HT-29 (cell line): Measurements from ENCODE around the gene VAMP8. TPM values are rescaled to one million over a fixed set of nuclear protein-coding genes. Genes with fewer than 3 reads are reported as not detected.
"Not testable (repeated sequence)": the region's sequence is repeated elsewhere in the genome, so short reads cannot be mapped to it uniquely, and the experiment has no call there.

ENCODE experiments used
- DNase-seq: peaks from one replicate; pipeline ENCODE4 v3.0.0-alpha.2; 2015; ENCODE audit warnings: low spot score
- total RNA-seq: library from RNA; depleted of rRNA; stranded (reverse); fragments of >200 nt; shearing (Covaris generic); gene quantifications from 2 replicates; pipeline ENCODE4 v1.2.3, GENCODE V29; 2014; rRNA removed

VAMP8 gene
- total RNA-seq, result 92.3 and 93.1 TPM in 2 replicates

- peak; percentile 82 for DNase-seq
These were observed at the start of gene VAMP8 for GRCh38 chr2:85577386-85578242. VAMP8 (plus strand) TSS chr2:85577586; CDS start chr2:85577647, 61 bp downstream.

DNA sequence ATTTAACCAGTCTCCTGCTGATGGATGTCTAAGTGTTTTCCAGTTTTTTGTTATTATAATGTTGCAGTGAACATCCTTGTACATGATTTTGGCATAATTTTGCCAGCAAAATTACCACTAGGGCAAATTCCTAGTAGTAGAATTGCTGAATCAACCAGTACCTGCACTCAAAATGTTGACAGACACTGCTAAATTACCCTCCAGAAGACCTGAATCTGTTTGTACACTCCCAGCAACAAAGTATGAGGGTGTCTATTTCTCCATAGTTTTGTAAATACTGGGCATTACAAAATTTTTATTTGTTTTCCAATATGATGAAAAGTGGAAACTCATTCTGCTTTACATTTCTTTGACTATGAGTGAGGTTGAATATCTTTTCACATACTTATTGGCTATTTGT is 49.6 kb upstream of the VAMP8 start:
- DNase-seq, result no peak

- no peak for DNase-seq
These were observed 49.0 kb upstream of the VAMP8 start for GRCh38 chr2:85528355-85528754.

DNA sequence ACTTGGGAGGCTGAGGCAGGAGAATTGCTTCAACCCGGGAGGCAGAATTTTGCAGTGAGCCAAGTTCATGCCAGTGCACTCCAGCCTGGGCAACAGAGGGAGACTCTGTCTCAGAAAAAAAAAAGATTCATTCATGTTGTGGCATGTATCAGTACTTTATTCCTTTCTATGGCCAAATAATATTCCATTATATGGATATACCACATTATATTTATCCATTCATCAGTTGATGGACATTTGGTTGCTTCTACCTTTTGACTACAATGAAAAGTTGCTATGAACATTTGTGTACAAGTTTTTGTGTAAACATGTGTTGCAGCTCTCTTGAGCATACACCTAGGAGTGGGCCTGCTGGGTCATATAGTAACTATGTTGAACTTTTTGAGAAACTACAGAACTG is 47.6 kb upstream of the VAMP8 start:
- no peak for DNase-seq

GRCh38 chr2:85531589-85531988 is 45.8 kb upstream of the VAMP8 start:
- no peak for DNase-seq

- DNase-seq, result no peak
These were observed 43.3 kb upstream of the VAMP8 start for GRCh38 chr2:85534099-85534498.

DNA sequence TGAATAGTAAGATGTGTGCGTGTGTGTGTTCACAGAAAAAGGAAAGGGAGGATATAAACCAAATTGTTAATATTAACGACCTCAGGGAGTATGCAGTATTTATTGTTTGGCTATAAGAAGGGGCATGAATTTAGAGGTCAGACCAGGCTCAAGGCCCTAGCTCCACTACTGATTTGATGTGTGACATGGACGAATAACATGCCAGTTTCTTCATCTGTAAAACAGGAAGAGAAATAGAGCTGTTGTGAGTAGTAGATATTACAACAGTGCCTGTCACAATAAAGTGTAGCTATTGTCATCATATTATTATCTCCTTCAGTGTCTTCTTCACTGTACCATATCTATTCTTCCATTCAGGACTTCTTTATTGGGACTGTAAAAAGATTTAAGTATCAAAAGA is 42.5 kb upstream of the VAMP8 start:
- DNase-seq, result no peak

GRCh38 chr2:85536479-85536878 is 40.9 kb upstream of the VAMP8 start:
- peak; percentile 63 for DNase-seq

DNA sequence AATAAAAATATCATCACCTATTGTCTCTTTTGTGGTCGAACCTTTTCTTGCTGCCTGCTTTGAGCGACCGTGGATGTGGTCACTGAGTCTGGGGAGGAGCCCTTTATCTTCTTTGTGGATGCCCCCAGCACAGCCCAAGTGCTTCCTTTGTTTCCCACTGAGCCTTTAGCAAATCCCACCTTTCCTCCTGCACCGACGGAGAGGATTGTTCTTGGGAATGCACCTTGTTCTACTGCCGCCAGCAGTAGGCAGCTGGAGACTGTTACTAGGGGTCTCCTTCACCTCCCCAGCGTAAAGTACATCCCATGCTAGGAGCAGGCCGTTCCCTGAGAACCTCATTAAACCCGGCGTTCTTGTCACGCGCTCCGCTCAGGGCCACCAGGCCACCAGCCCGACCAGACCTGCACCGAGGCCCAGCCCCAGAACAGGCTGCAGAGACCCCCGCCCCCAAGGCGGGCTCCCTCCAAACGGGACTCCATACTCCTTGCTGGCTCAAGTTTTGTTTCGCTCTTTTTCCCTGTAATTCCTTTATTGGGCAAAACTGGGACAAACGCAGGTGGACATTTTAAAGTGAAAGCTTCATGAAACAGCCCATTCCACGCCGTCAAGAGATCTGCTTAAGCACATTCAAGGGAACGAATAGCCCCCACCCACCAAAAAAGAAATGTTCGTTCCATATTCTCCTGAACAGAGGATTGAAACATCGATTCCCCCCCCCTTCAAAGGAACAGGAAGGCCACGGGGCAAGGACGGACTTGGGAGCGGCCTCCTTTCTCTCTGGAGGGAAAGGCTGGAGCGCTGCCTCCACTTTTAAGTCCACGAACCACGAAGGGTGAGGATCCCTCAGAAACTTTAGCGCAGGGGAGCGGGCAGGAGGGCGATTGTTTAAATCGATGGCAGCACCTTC is 39.5 kb upstream of the VAMP8 start:
- peak; percentile 70 for DNase-seq

- DNase-seq, result peak; percentile 92
These were observed 38.7 kb upstream of the VAMP8 start, which contains the start of gene MAT2A for GRCh38 chr2:85538507-85539360. MAT2A (plus strand) TSS chr2:85539168; CDS start chr2:85539288, 120 bp downstream.

GRCh38 chr2:85539361-85540132 is 37.8 kb upstream of the VAMP8 start:
- peak; percentile 75 for DNase-seq

DNA sequence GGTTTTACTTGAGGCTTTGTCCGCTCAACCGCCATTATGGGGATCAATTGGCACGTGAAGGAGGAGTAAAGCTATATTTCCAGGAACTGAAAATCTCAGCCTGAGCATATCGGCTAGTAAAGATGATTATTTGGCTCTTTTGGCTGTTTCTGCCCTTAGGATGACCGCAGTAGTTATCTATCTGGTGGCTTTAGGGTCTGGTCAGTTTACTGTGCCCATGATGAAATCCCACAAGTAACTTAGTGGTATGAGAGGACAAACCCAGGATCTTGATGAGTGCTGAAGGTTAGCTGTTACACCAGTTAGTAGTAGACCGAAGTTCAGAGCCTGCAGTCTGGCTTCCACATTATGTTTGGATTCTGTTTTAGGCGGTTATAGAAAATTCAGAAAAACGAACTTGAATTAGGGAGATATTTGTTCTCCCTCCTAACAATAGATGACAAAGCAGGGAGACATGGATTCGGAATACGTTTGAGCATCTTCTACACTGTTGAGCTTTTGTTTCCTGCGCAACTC is 37.2 kb upstream of the VAMP8 start:
- DNase-seq, result peak; percentile 58

DNA sequence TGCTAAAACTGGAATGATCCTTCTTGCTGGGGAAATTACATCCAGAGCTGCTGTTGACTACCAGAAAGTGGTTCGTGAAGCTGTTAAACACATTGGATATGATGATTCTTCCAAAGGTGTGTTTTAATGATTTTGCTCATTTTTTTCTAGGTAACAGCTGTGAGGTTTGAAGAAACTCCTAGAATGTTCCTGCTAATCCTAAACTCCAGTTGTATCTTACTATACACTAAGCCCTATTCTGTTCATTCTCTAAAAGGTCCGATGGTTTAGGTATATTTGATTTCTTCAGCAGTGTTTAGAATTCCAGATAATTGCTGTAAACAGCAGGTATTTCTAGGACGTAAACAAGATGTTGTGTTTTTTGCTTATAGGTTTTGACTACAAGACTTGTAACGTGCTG is 36.1 kb upstream of the VAMP8 start:
- DNase-seq, result no peak

DNA sequence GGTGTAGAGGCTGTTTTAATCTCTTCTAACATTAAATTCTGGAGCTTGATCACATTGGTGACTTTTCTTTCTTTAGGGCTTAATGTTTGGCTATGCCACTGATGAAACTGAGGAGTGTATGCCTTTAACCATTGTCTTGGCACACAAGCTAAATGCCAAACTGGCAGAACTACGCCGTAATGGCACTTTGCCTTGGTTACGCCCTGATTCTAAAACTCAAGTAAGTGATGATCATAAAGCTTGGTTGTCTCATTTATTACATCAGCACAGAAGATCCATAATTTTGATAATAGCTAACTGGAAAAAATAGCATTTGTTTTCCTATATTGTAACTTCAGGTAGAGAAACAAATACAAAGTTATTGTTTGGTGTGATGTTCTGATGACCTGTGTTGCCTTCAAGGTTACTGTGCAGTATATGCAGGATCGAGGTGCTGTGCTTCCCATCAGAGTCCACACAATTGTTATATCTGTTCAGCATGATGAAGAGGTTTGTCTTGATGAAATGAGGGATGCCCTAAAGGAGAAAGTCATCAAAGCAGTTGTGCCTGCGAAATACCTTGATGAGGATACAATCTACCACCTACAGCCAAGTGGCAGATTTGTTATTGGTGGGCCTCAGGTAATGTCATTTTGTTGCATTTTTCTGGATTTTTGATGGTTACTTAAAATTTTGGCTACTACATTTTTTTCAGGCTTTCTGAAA is 35.5 kb upstream of the VAMP8 start:
- DNase-seq, result no peak

GRCh38 chr2:85542777-85543176 is 34.6 kb upstream of the VAMP8 start:
- DNase-seq, result no peak

GRCh38 chr2:85544254-85544691 is 33.1 kb upstream of the VAMP8 start:
- not testable (repeated sequence) for DNase-seq

- DNase-seq, result not testable (repeated sequence)
These were observed 32.2 kb upstream of the VAMP8 start for GRCh38 chr2:85544915-85545779.

DNA sequence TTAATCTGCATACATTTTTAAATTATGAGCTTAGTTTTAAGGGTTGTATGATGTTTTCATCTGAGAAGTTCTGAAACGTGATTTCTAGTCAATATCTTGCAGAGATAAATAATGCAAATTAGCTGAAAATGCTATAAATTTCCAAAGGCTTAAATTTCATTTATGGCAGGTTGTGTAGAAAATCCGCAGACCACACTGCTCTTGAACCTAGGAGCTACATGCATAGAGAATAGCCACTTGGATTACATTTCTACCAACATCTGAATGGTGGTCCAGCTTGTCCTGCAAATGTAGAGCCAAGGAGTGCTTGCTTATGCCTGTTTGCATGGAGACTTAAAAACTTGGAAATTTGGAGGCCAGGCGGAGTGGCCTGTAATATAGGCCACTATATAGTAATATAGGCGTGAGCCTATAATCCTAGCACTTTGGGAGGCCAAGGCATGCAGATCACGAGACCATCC is 31.6 kb upstream of the VAMP8 start:
- DNase-seq, result no peak
